ENCODE measurements around the gene CDKN2AIP.
"Not testable (repeated sequence)": the region's sequence is repeated elsewhere in the genome, so short reads cannot be mapped to it uniquely, and the experiment has no call there.

Gene CDKN2AIP

DNA sequence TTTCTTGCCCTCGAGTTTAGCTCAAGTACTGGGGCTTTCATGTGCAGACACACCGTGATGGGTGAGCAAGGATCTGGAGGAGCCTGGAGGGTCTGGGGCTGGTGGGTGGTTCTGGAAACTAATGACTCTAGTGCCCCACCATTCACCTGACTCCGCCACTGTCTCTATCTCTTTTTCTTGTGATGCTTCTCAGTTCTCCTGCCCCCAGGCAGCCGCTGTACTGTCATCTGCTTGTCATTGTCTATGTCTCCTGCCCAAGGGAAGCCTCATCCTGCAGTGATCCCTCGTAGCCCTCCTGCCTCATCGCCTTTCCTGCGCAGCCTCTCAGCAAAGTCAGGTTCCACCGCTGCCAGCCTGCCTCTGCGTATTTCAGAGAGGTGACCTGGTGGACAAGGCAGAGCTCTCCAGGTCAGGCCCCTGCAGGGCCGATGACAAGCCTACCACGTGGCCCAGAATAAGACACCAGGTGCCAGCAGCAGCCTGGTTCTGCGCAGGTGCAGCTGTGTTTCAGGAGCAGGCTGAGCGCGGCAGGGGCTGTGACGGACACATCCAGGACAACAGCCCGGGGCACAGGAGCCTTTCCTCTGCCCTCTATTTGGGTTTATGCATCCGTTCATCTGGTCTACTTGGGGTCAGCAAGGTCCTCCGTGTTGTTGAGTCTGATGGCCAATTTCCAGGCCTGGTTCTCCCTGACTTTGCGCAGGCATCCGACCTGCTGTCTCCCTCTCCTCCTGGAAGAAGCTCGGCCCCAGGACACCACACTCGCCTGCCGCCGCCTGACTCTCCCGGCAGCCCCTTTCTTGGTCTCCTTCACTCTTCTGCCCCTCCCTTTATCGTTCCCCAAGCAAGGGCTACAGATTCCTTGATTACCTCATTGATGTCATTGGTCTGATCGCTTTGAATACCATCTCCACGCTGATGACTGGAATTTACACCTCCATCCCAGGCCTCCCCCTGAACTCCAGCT, 30.9 kb upstream of the CDKN2AIP start:
- no peak for DNase-seq (ENCODE audit: low read depth, low spot score)

- DNase-seq (ENCODE audit: low read depth, low spot score): no peak
Observed at GRCh38 chr4:183416879-183417755, 27.3 kb upstream of the CDKN2AIP start.

- DNase-seq (ENCODE audit: low read depth, low spot score): no peak
Observed at GRCh38 chr4:183422962-183423631, 21.3 kb upstream of the CDKN2AIP start.

DNA sequence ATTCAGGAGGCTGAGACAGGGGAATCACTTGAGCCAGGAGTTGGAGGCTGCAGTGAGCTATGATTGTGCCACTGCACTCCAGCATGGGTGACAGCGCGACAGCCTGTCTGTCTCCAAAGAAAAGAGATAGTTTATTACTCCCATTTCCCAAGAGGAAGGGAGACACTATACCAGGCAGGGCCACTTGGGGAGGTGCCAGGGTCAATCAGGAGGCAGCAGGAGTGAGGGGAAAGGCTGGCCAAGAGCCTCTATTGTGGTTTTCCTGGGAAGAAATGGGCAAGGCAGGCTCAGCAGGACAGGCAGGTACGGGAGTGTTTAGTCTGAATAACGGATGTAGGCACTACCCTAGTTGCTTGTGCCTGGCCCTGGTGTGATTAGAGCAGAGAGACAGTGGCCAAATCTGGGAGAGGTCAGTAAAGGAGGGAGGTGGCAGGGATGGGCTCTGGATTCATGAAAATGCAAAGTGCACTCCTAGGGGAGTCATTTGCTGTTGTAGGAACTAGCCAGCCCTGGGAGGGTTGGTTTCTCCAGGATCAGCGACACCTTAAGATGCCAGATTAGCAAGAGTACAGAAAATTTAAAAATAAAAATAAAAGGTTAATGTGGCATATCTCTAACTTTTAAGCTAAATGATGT, 20.2 kb upstream of the CDKN2AIP start:
- no peak for DNase-seq (ENCODE audit: low read depth, low spot score)

DNA sequence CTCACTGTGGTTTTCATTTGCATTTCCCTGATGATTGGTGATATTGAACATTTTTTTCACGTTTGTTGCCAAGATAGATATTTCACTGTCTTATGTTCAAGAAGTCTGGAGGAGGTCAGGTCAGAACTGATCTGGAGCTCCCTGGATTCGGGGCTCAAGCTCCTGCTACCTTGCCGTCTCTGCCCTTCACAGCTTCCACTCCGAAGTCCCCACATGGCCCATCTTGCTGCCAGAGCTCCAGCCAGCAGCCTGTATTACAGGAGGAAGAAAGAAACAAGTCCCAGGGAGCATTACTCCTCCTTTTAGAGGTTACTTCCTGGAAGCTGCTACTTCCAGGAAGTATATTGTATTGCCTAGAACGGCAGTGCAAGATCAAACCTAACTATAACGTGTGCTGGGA, 17.9 kb upstream of the CDKN2AIP start:
- no peak for DNase-seq (ENCODE audit: low read depth, low spot score)

DNA sequence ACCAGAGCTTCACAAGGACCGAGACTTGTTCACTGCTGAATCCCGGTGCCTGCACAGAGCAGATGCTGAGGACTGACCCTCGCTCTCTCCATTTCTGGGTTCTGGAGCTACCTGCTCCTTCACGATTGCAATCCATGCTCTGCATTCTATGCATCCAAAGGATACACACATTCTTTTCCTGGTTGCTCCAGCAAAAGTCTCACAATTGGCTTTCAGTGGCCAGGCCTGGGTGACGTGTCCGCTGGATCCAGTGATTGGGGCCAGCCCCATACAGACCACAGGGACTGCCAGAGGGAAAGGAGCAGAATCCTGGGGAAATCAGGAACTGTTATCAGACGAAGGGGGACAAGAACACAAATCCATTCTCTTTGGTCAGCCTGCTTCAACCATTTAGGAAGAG, 14.9 kb upstream of the CDKN2AIP start:
- DNase-seq (ENCODE audit: low read depth, low spot score): no peak

DNA sequence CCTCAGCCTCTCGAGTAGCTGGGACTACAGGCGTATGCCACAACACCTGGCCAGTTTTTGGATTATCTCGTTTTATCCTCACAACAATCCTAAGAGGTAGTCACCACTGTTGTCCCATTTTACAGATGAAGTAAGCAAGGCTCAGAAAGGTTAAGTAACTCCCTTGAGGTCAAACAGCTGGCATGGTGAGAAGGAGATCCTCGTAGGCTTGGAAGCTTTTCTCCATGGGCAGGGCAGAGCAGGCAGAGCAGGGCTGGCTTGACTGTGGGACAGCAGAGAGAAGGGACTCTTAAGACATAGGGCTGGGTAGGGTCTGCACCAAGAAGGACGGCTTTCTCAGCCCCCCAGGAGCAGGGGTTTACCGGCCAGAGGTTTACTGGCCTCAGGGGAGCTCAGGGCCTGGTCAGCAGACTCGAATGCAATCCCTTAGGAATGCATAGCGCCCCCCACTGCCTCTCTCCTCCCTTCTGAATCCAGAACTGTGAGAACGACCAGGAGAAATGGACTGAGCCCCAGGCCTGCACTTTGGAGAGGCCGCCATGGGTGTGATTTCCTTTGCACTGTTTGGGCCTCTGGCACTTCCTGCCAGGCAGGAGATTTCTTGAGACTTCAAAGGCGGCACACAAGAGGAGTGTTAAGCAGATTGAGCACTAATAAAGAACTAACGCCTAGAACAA, 14.0 kb upstream of the CDKN2AIP start:
- DNase-seq (ENCODE audit: low read depth, low spot score): no peak

- no peak for DNase-seq (ENCODE audit: low read depth, low spot score)
Observed at GRCh38 chr4:183430994-183431347, 13.5 kb upstream of the CDKN2AIP start.

- no peak for DNase-seq (ENCODE audit: low read depth, low spot score)
Observed at GRCh38 chr4:183431614-183432013, 12.8 kb upstream of the CDKN2AIP start.

DNA sequence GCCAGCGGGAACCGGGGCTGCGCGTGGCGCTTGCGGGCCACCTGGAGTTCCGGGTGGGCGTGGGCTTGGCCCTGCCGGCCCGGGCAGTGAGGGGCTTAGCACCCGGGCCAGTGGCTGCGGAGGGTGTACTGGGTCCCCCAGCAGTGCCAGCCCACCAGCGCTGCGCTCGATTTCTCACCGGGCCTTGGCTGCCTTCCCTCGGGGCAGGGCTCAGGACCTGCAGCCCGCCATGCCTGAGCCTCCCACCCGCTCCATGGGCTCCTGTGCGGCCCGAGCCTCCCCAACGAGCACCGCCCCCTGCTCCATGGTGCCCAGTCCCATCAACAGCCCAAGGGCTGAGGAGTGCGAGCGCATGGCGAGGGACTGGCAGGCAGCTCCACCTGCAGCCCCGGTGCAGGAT, 11.3 kb upstream of the CDKN2AIP start:
- DNase-seq (ENCODE audit: low read depth, low spot score): not testable (repeated sequence)

DNA sequence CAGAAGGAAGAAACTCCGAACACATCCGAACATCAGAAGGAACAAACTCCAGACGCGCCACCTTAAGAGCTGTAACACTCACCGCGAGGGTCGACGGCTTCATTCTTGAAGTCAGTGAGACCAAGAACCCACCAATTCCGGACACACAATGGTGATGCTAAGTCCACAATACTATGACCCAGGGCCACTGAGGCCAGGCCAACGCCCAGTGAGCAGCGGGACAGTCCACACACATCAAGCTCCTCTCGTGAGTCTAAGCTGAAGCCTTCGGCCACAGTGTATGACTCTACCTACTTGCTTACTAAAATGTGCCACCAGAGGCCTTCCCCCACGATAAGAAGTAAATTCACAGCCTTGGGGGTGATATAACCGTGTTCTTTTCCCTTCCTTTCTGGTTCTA, 10.2 kb upstream of the CDKN2AIP start:
- DNase-seq (ENCODE audit: low read depth, low spot score): no peak

- DNase-seq (ENCODE audit: low read depth, low spot score): no peak
Observed at GRCh38 chr4:183434666-183435190, 9.7 kb upstream of the CDKN2AIP start.

DNA sequence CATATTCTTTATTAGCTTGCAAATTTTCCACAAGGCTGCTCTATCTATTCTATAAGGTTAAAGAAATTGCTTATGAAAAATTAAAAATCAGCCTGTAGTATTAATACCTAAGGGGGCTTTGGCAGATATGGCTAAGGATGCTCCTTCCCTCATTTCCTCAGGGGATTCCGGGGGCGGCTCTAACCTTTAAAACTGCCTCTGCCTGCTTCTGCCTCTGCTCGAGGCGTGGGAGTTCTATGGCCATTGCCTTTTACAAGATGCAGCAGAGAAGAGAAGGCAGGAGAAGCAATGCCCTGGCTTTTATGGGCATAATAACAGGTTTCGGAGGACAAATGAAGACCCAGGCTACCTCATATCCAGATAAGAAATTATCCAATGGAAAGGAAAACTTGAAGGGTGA, 8.6 kb upstream of the CDKN2AIP start:
- no peak for DNase-seq (ENCODE audit: low read depth, low spot score)

DNA sequence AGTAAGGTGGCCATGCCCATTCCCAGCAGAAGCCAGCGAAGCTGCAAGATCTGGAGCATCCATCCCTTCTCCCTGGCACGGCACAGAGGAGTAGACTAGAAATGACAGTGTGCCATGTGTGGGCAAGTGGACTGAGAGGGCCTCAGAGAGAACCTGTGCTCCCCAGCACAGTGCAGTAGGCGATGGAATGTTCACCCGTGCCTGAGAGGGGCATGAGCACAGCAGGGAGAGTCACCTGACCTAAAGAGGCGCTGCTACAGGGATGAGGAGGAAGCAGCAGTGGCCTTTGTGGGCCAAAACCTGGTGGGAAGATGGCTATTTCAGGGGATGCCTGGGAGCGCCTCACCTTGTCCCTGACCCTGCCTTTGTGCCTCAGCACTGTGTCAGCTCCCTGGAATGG, 8.0 kb upstream of the CDKN2AIP start:
- no peak for DNase-seq (ENCODE audit: low read depth, low spot score)

DNA sequence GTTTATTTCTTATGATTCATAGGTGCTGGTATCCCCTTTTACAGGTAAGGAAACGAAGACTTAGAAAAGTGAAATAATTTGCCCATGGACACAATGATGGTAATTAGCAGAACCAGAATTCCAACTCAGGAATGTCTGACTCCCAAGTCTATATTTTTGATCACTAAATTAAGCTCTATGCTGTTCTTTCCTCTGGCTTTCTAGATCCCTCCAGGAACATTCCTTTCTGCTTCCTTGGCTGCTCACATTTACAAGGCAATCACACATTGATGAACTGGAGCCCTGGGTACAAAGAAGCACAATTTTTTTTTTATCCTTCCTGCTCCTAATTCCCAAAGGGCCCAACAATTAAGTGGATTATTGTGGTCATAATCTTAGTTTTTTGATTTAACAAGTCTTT, 7.0 kb upstream of the CDKN2AIP start:
- DNase-seq (ENCODE audit: low read depth, low spot score): no peak

DNA sequence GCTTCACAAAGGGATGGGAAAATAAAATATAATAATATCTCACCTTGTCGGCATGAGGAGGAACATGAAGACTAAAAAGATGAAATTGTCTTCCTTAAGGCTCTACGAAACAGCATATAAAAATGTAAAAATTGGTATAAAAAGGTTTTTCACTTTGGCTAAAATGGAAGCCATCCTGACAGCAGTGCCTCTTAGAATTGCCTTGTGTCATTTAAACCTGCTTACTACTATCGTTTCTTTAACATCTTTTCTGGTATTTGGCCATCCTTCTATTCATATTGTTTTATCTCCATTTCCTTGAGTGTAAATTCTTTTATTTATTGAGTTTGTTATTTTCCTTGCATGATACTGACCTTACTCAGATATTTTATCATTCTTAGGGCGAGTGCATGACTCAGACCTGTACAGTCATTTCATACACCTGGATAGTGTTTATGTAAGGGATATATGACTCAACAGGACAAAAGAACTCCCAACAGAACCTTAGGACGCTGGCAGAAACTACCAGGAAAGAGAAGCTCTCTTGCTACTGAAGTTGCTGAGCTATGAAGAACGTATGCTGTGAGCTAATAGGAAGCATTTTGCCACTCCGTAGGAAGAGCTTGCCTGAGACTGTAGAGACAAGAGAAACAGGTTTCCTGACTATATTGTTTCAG, 5.8 kb upstream of the CDKN2AIP start:
- no peak for DNase-seq (ENCODE audit: low read depth, low spot score)

GRCh38 chr4:183441276-183441675, 3.2 kb upstream of the CDKN2AIP start:
- no peak for DNase-seq (ENCODE audit: low read depth, low spot score)

- peak; percentile 7 for DNase-seq (ENCODE audit: low read depth, low spot score)
Observed at GRCh38 chr4:183443655-183444213, 702 bp upstream of the CDKN2AIP start.

- DNase-seq (ENCODE audit: low read depth, low spot score): no peak
Observed at GRCh38 chr4:183445097-183445428, 627 bp downstream of the CDKN2AIP start.

- DNase-seq (ENCODE audit: low read depth, low spot score): no peak
Observed at GRCh38 chr4:183447646-183448045, 3.2 kb downstream of the CDKN2AIP start.

Measured in activated CD4-positive, CD25-positive, alpha-beta regulatory T cell treated with anti-CD3 and anti-CD28 coated beads, Interleukin-2, amount 50 U/mL, for 16 hours (primary cell).